Mesothelial cell of epicardium (in vitro differentiated cells): ENCODE data around the gene RASGEF1C. TPM values are rescaled to one million over a fixed set of nuclear protein-coding genes. Genes with fewer than 3 reads are reported as not detected.

ENCODE experiments used
- DNase-seq, 2 experiments: peaks; one replicate each; pipeline ENCODE4 v3.0.0; 2021; ENCODE audit warnings: low spot score in 2 of 2; ENCODE audit not compliant: unreplicated experiment in 2 of 2
- H3K27ac Mint-ChIP-seq: 2 replicates; pipeline ENCODE4 v1.8.0; 2021; ENCODE audit warnings: mixed read lengths
- H3K27me3 Mint-ChIP-seq: 2 replicates; pipeline ENCODE4 v1.8.0; 2021; ENCODE audit warnings: low read depth, mixed read lengths
- H3K36me3 Mint-ChIP-seq: 2 replicates; pipeline ENCODE4 v1.8.0; 2021; ENCODE audit warnings: mixed read lengths
- H3K4me1 Mint-ChIP-seq: 2 replicates; pipeline ENCODE4 v1.8.0; 2021; ENCODE audit warnings: mixed read lengths
- H3K4me3 Mint-ChIP-seq: 2 replicates; pipeline ENCODE4 v1.8.0; 2021; ENCODE audit warnings: mild to moderate bottlenecking, moderate library complexity, mixed read lengths
- H3K9me3 Mint-ChIP-seq: 2 replicates; pipeline ENCODE4 v1.8.0; 2021; ENCODE audit warnings: mixed read lengths
- total RNA-seq: library from RNA; stranded (reverse); gene quantifications from 3 replicates; pipeline ENCODE4 v1.2.1, GENCODE V29; 2021
- TF ChIP-seq, protein P1 (sequence below): fragments of 200-600 bp; sonication (generic); IDR thresholded peaks from one replicate; pipeline ENCODE4 v1.5.0; 2021; ENCODE audit warnings: antibody characterized with exemption; ENCODE audit not compliant: unreplicated experiment

The RASGEF1C gene
- total RNA-seq, 1 donor from 2014 or later = 0.42 TPM

DNA sequence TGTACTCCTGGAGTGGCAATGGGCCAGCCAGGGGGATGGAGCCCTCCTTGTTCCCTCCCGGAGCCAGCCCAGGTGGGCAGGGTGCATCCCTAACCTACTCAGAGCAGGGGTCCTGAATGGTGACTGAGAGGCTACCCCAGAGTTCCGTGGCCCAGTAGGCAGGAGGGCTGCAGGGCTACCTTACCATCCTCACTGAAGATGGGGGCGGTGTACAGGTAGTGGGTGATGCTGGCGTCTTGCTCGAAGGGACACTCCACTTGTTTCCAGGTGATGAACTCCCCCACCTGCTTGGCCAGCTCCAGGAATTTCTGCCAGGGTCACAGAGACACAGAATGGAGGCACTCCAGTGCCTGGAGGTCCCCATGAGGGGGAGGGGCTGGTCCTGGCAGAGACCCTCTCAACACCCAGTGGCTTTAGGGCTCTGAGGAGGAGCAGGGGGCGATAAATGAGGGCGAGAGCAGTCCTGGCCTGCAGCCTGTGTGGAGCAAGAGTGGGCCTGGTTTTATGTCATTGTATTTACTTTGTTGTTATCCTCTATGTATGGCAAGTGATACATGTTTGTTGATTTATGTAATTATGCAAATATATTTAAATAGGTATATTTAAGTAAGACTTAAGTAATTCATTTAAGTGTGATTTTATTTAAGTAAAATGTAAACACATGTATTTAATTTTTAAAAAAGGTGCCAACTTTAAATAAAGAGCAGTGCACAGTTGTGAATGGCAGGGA, 97.6 kb downstream of the RASGEF1C start:
- Mint-ChIP-seq H3K27me3 (peaks cover 2% of the 10 kb centered on the region), H3K36me3 (peaks cover 6% of the 10 kb centered on the region), H3K27ac (no peak overlapping the region), H3K4me3 (no peak overlapping the region), H3K9me3 (peaks cover 14% of the 10 kb centered on the region), H3K4me1 (no peaks in the 10 kb centered on the region)
- TF ChIP-seq, protein P1, sequence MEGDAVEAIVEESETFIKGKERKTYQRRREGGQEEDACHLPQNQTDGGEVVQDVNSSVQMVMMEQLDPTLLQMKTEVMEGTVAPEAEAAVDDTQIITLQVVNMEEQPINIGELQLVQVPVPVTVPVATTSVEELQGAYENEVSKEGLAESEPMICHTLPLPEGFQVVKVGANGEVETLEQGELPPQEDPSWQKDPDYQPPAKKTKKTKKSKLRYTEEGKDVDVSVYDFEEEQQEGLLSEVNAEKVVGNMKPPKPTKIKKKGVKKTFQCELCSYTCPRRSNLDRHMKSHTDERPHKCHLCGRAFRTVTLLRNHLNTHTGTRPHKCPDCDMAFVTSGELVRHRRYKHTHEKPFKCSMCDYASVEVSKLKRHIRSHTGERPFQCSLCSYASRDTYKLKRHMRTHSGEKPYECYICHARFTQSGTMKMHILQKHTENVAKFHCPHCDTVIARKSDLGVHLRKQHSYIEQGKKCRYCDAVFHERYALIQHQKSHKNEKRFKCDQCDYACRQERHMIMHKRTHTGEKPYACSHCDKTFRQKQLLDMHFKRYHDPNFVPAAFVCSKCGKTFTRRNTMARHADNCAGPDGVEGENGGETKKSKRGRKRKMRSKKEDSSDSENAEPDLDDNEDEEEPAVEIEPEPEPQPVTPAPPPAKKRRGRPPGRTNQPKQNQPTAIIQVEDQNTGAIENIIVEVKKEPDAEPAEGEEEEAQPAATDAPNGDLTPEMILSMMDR = no peak
- no peak for DNase-seq

DNA sequence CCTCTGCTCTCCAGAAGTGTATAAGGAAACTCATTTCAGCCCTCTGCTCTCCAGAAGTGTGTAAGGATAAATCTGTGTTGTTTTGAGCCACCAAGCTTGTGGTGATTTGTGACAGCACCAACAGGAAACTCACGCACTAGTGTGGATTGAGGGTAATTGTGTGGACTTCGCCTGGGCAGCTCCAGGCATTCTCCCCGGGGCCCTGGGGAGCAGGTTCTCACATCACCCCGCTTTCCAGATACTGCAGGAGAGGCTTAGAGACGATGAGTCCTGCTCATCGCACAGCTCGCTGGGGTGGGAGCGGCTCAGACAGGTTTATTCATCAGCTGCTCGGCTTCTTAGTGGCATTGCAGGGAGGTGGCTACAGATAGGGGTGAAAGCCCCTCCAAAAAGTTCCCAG, 99.1 kb downstream of the RASGEF1C start:
- peaks cover 18% of the 10 kb centered on the region for H3K9me3 Mint-ChIP-seq
- no peak overlapping the region for H3K27ac Mint-ChIP-seq
- TF ChIP-seq, protein P1 = no peak
- peaks cover 7% of the 10 kb centered on the region for H3K36me3 Mint-ChIP-seq
- no peak overlapping the region for H3K4me3 Mint-ChIP-seq
- H3K4me1 Mint-ChIP-seq = no peaks in the 10 kb centered on the region
- H3K27me3 Mint-ChIP-seq = peaks cover 4% of the 10 kb centered on the region
- no peak for DNase-seq

DNA sequence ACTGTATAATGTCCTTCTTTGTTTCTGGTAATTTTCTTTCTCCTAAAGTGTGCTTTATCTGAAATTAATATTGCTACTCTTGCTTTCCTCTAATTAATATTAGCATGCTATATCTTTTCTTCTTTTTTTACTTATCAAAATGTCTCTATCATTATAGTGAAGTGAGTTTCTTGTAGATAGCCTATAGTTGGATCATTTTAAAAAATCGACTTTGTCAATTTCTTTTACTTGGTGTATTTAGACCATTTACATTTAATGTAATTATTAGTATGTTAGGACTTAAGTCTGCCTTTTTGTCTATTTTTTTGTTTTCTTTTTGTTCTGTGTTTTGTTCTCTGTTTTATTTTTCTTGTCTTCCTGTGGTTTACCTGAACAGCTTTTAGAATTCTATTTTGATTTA, 102.0 kb downstream of the RASGEF1C start:
- no peaks in the 10 kb centered on the region for H3K4me1 Mint-ChIP-seq
- no peak for DNase-seq
- TF ChIP-seq, protein P1 = no peak
- peaks cover 7% of the 10 kb centered on the region for H3K36me3 Mint-ChIP-seq
- H3K27me3 Mint-ChIP-seq = peaks cover 16% of the 10 kb centered on the region
- H3K9me3 Mint-ChIP-seq = peaks cover 18% of the 10 kb centered on the region
- no peak overlapping the region for H3K27ac Mint-ChIP-seq
- no peak overlapping the region for H3K4me3 Mint-ChIP-seq

DNA sequence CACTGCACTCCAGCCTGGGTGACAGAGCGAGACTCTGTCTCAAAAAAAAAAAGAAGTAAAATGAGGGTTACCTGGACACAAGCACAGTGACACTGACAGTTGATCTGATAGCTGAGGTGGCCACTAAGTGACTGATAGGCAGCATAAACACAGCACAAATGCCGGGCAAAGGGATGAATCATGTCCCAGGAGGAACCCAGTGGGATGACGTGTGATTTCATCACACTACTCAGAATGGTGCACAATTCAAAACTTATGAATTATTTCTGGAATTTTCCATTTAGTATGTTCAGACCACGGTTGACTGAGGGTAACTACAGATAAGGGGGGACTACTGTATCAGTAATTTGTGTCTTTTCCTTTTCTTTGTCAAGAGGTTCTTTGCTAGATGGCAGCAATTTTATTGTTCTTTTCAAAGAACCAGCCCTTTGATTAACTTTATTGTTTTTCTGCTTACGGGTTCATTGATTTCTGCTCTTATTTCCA, 103.1 kb downstream of the RASGEF1C start:
- Mint-ChIP-seq H3K4me1 (no peaks in the 10 kb centered on the region), H3K9me3 (peaks cover 18% of the 10 kb centered on the region), H3K36me3 (peaks cover 7% of the 10 kb centered on the region), H3K27me3 (peaks cover 19% of the 10 kb centered on the region), H3K4me3 (no peak overlapping the region), H3K27ac (no peak overlapping the region)
- no peak for DNase-seq
- TF ChIP-seq, protein P1 = no peak

DNA sequence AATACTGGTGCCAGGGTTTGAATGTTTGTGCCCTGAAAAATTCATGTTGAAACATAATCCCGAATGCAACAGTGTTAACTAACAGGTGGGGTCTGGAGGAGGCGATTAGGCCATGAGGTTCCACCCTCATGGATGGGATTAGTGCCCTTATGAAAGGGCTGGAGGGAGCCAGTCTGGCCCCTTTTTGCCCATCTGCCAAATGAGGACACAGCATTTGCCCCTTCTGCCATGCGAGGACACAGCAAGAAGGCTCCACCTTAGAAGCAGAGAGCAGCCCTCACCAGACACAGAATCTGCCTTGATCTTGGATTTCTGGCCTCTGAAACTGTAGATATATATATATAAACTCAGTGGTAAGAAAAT, 104.9 kb downstream of the RASGEF1C start:
- H3K36me3 Mint-ChIP-seq = peaks cover 7% of the 10 kb centered on the region
- no peak for DNase-seq
- peaks cover 18% of the 10 kb centered on the region for H3K9me3 Mint-ChIP-seq
- TF ChIP-seq, protein P1 = no peak
- H3K27me3 Mint-ChIP-seq = peaks cover 19% of the 10 kb centered on the region
- H3K27ac Mint-ChIP-seq = no peak overlapping the region
- H3K4me3 Mint-ChIP-seq = no peak overlapping the region
- no peaks in the 10 kb centered on the region for H3K4me1 Mint-ChIP-seq
